Activated effector memory CD4-positive, alpha-beta T cell treated with anti-CD3 and anti-CD28 coated beads, Interleukin-2, amount 50 U/mL, for 16 hours (primary cell): ENCODE measurements around the gene NUTM2D.
"Not testable (repeated sequence)": the region's sequence is repeated elsewhere in the genome, so short reads cannot be mapped to it uniquely, and the experiment has no call there.

Experiments
- DNase-seq: peaks from one replicate; pipeline ENCODE4 v3.0.0-alpha.2; 2020

Gene NUTM2D

DNA sequence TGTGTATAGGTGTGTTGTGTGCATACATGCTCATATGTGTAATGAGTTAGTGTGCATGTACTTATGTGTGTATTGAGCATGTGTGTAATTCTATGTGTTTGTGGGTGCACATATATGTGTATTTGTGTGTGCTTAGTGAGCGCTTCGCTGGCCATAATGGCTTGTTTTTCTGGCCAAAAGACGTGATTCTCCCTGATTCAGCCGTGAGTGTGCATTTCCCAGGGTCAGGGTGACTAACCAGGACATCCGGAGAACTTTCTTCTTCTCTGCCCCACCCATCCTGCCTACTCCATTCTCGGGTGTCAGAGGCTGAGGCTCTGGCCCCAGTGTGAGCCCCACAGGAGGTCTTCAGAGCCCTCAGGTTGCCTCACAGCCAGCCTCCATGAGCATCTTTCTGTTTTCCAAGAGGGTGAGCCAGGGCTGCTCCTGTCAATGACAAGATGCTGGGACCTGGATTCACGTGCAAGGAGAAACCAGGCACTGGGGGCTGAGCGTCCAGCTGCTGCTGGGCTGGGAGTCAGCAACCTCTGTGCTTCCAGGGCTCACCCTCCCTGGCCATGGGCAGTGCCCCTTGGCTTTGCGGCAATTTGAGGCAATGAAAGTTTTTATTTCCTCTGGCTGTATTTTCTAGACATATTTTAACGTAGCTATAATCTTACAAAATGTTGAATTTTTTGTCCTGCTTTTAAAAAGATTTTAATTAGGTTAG, 25.8 kb downstream of the NUTM2D start:
- DNase-seq: not testable (repeated sequence)

DNA sequence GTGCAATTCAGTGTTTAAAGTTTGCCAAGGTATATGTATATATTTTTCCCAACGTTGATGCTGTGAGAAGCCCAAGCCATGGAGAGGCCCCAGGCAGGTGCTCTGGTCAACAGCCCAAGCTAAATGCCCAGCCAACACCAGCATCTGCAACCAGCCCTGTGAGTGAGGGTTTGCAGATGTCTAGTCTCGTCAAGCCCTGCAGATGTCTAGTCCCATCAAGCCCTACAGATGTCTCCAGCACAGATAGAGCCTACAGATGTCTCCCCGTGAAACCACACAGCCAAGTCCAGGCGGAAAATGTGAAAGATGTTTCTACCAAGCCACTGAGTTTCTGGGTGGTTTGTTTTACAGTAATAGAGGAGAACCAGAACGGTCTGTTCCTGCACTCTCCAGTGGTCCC, 26.7 kb downstream of the NUTM2D start:
- DNase-seq: not testable (repeated sequence)

DNA sequence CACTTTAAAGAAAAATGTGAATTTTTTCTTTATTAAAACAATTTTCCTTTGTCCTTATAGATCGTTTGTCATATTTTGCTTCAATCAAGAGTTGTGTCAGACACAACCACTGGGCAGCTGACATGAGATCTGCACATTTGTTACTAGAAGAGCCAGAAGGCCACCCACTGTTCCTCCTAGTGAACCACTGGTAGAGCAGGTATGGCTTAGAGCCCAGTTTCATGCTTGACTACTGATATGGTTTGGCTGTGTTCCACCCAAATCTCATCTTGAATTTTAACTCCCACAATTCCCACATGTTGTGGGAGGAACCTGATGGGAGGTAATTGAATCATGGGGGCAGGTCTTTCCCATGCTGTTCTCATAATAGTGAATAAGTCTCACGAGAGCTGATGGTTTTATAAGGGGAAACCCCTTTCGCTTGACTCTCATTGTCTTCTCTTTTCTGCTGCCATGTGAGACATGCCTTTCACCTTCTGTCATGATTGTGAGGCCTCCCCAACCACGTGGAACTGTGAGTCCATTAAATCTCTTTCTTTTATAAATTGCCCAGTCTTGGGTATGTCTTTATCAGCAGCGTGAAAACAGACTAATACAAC, 28.3 kb downstream of the NUTM2D start:
- DNase-seq: not testable (repeated sequence)

DNA sequence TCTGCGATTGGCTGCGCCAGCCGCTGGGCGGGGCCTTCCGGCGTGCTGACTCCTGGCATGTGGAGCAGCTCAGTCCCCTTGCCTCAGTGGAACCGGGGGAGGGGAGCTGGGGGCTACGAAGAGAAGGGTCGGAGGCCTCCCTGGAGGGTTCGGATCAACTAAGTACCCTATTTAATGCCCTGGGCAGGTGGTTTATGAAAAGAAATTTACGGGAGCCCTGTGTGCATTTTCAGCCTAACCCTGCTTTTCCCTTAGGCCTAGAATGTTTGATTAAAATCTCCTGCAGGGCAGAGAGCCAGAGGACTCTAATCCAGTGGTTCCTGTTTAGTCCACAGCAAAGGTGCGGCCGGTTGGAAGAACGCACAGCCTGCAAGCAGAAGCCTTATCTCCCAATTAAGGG, 33.8 kb downstream of the NUTM2D start:
- DNase-seq: not testable (repeated sequence)

DNA sequence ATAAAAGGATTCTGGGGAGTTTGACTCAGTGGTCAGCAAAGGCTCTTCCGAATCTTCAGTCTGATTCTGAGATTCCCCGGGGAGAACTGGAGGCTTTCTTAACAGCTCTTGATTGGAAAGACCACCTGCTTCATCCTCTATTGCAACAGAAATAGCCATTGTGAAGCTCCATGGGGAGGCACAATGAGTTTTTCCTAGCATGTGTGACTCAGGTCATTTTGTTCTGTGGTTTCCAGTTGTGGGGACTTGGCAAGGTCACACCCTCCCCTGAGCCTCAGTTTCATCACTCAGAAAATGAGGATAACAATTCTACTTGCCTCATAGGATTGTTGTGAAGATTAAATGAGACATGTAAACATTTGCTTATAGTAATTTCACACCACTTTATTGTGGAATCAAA, 38.7 kb downstream of the NUTM2D start:
- not testable (repeated sequence) for DNase-seq

DNA sequence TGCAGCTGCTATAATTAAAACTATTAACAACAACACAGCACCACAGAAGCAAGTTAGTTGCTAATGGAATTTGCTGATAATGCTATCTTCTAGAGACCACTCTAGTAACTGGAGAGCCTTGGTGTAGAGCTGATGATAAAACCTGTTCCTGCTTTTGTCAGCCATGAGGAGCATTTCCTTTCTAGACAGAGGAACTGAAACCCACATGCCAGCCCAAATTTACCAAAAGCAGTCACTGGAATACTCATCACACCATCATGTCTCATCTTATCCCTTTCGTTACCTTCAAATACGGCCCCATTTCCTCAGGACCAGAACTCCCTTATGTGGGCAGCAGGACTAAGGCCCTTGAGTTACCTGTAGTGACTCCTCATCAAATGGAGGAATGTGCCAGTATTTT, 40.9 kb downstream of the NUTM2D start:
- DNase-seq: not testable (repeated sequence)

DNA sequence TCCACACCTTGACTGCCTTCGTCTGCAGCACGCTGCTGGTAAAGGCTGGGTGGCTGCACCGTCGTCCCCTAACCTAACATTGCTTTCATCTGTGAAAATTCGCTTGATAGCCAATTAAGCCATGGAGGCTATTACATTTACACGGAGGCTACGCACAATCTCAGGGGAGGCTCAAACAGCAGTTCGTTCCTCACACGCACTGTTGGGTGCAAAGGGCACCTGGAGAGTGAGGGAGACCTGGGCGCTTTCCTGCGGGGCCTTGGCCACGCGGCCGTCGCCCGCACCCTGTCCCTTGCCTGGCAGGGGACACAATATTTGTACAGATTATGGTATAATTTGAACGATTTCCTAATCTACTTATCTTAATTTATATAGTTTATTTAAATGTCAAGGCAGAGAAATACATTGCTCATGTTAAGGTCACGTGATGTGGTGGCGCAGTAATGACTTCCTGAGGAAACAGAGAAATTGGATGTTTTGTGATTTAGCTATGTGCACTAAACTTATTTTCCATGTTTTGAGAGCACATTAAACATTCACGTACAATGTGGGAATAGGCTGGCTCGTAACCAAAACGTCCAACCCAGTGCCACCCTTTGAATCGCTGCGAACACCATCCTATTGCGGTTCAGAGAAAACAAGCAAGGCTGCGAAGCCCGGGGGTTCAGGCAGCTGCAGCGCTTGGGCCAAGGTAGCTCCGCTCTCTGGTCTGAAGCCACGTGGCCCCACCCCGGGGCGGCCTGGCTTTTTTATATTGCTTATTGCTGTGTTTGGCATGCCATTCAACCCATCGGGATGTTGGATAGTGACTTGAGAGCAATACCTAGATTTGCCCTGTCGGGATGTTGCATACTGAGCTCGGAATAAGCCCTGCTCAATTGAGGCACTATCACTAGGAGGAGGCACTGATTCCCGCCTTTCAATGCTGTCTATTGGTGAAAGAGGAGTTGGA, 50.2 kb downstream of the NUTM2D start:
- DNase-seq: not testable (repeated sequence)

DNA sequence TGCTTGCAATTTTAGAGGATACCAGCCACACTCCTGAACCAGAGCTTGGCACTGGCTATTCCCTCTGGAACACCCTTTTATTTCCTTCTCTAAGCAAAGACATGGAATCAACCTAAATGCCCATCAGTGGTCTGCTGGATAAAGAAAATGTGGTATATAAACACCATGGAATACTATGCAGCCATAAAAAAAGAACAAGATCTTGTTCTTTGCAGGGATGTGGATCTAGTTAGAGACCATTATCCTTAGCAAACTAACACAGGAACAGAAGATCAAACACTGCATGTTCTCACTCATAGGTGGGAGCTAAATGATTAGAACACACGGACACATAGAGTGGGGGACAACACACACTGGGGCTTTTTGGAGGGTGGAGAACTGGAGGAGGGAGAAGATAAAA, 56.4 kb downstream of the NUTM2D start:
- not testable (repeated sequence) for DNase-seq
